ENCODE results near the gene DST. TPM values are rescaled to one million over a fixed set of nuclear protein-coding genes. Genes with fewer than 3 reads are reported as not detected.

DST gene
- total RNA-seq, 1 experiment from 2014 or later = 71.8 TPM

DNA sequence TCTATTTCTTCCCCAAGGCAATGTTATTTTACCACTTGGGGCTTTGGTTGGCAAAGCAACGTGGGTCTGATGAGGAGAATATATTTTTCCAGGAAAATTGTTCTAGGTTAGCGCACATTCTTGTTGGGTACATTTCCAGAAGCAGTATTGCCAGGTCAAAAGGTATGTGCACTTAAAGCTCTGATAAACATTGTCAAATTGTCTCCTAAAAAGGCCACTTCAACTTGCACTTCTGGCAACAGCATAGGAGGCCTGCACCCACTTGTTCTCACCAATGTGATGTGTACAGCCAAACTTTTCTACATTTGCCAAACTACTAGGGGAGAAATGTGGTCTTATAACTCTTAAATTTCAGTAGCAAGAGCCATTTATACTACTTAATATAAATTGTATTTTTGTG, 197.8 kb downstream of the DST start:
- intact Hi-C loops (cut with micrococcal nuclease; ENCODE audit: unreplicated experiment) = no loop called here
- POLR2A ChIA-PET (ENCODE audit: low non-redundant PET) = no interaction called here
- CTCF ChIA-PET = no interaction called here
- TF ChIP-seq, protein P1, sequence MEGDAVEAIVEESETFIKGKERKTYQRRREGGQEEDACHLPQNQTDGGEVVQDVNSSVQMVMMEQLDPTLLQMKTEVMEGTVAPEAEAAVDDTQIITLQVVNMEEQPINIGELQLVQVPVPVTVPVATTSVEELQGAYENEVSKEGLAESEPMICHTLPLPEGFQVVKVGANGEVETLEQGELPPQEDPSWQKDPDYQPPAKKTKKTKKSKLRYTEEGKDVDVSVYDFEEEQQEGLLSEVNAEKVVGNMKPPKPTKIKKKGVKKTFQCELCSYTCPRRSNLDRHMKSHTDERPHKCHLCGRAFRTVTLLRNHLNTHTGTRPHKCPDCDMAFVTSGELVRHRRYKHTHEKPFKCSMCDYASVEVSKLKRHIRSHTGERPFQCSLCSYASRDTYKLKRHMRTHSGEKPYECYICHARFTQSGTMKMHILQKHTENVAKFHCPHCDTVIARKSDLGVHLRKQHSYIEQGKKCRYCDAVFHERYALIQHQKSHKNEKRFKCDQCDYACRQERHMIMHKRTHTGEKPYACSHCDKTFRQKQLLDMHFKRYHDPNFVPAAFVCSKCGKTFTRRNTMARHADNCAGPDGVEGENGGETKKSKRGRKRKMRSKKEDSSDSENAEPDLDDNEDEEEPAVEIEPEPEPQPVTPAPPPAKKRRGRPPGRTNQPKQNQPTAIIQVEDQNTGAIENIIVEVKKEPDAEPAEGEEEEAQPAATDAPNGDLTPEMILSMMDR (conservative IDR thresholded peaks at IDR 0.05; ENCODE audit: low read depth, low read length) = no peak
- TF ChIP-seq EZH2 (IDR thresholded peaks at IDR 0.05; ENCODE audit: borderline replicate concordance, low read depth, low read length, poor library complexity, severe bottlenecking) = no peak
- peaks cover 3% of the 10 kb centered on the region for H3K9me3 ChIP-seq (ENCODE audit: low read depth, low read length, poor library complexity, severe bottlenecking)
- no peaks in the 10 kb centered on the region for H3K27me3 ChIP-seq (replicated peaks; ENCODE audit: insufficient read depth, low read depth, low read length, poor library complexity)
- no peaks in the 10 kb centered on the region for H3K4me1 ChIP-seq (ENCODE audit: insufficient read depth, low read length, poor library complexity, severe bottlenecking)
- no TSS peak for BruUV-seq (replicated peaks)
- H3K4me3 ChIP-seq (ENCODE audit: low read depth, low read length, poor library complexity, severe bottlenecking) = no peak overlapping the region
- H3K36me3 ChIP-seq (ENCODE audit: insufficient read depth, low read length, poor library complexity, severe bottlenecking) = no peaks in the 10 kb centered on the region
- no peak for DNase-seq (ENCODE audit: low spot score)
- H3K27ac ChIP-seq (ENCODE audit: low read depth, low read length, poor library complexity, severe bottlenecking) = no peak overlapping the region

DNA sequence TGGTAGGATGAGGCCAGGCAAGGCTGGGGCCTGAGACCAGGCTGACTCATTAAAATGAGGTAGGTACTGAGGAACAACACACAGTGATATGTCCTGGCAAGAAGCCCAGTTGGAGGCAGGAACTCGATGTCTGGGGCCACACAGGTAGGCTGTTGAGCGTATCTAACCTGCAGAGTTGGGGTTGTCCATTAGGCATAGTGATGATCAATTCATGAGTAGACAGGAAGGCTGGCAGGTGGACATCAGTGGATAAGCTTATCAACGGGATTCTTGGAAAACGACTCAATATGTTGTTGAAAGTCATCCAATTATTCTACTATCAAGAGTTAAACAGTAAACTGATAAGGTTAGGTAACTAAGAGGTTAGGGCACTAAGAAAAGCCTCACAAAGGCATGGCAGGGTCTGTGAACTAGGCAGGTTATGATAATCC, 202.1 kb downstream of the DST start:
- Histone ChIP-seq H3K27ac (ENCODE audit: low read depth, low read length, poor library complexity, severe bottlenecking) (no peak overlapping the region), H3K36me3 (ENCODE audit: insufficient read depth, low read length, poor library complexity, severe bottlenecking) (no peaks in the 10 kb centered on the region), H3K27me3 (replicated peaks; ENCODE audit: insufficient read depth, low read depth, low read length, poor library complexity) (no peaks in the 10 kb centered on the region), H3K9me3 (ENCODE audit: low read depth, low read length, poor library complexity, severe bottlenecking) (peaks cover 10% of the 10 kb centered on the region), H3K4me1 (ENCODE audit: insufficient read depth, low read length, poor library complexity, severe bottlenecking) (no peaks in the 10 kb centered on the region), H3K4me3 (ENCODE audit: low read depth, low read length, poor library complexity, severe bottlenecking) (no peak overlapping the region)
- no peak for DNase-seq (ENCODE audit: low spot score)
- CTCF ChIA-PET = no interaction called here
- POLR2A ChIA-PET (ENCODE audit: low non-redundant PET) = no interaction called here
- intact Hi-C loops (cut with micrococcal nuclease; ENCODE audit: unreplicated experiment) = no loop called here
- BruUV-seq (replicated peaks) = no TSS peak
- TF ChIP-seq, protein P1 (conservative IDR thresholded peaks at IDR 0.05; ENCODE audit: low read depth, low read length) = no peak
- no peak for TF ChIP-seq EZH2 (IDR thresholded peaks at IDR 0.05; ENCODE audit: borderline replicate concordance, low read depth, low read length, poor library complexity, severe bottlenecking)

DNA sequence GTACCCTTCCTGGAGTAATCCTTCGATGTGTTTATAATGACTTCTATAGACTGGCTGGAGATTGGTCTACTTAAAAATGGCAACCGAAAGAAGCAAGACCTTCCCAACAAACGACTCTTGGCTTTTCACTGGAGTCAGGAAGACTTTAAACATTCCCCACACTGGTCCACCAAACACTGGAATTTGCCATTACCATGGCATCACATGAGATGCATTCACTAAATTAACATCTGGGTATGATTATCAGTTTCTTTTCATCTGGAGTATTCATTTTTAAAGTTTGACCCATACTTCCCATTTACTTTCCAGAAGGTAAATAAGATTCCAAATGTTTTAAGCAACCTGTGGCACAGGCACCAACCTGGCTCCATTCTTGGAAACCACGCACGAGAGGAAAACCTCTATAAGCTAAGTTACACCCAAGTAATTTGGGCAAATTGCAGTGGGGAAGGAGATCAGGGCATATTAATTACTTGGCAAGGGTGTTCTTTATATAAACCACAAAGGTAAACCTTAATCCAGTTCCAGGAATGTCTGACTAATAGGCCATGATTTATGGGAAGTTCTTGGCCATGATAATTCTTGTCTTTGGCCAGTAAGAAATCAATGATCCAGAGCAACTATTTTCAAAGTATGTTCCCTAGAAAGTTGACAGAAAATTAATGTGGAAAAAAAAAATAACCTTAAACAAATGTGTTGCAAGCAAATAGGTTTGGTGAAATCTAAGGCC, 205.4 kb downstream of the DST start:
- DNase-seq (ENCODE audit: low spot score) = no peak
- no TSS peak for BruUV-seq (replicated peaks)
- Histone ChIP-seq H3K36me3 (ENCODE audit: insufficient read depth, low read length, poor library complexity, severe bottlenecking) (no peaks in the 10 kb centered on the region), H3K4me1 (ENCODE audit: insufficient read depth, low read length, poor library complexity, severe bottlenecking) (no peaks in the 10 kb centered on the region), H3K4me3 (ENCODE audit: low read depth, low read length, poor library complexity, severe bottlenecking) (no peak overlapping the region), H3K27me3 (replicated peaks; ENCODE audit: insufficient read depth, low read depth, low read length, poor library complexity) (no peaks in the 10 kb centered on the region), H3K9me3 (ENCODE audit: low read depth, low read length, poor library complexity, severe bottlenecking) (peaks cover 10% of the 10 kb centered on the region), H3K27ac (ENCODE audit: low read depth, low read length, poor library complexity, severe bottlenecking) (no peak overlapping the region)
- CTCF ChIA-PET = interaction anchor here (0.5 to 0.7 kb wide), 2 partner anchors 158 to 561 kb away, joined by 3 to 4 read pairs; no protein-coding TSS in a partner anchor
- TF ChIP-seq, protein P1 (conservative IDR thresholded peaks at IDR 0.05; ENCODE audit: low read depth, low read length) = no peak
- TF ChIP-seq EZH2 (IDR thresholded peaks at IDR 0.05; ENCODE audit: borderline replicate concordance, low read depth, low read length, poor library complexity, severe bottlenecking) = no peak
- intact Hi-C loops (cut with micrococcal nuclease; ENCODE audit: unreplicated experiment) = no loop called here
- POLR2A ChIA-PET (ENCODE audit: low non-redundant PET) = no interaction called here
